IMR-90 (cell line): Measurements from ENCODE around the gene ERN1. TPM values are rescaled to one million over a fixed set of nuclear protein-coding genes. Genes with fewer than 3 reads are reported as not detected.
A peak's percentile ranks its signal among the peaks of the same experiment; 100 is the strongest.

Source experiments
- ATAC-seq: fragments of 200-7000 bp; cut with Tn5 transposase; 2 replicates; pipeline ENCODE4 v1.9.1; 2020; ENCODE audit warnings: low read depth, mild to moderate bottlenecking, moderate library complexity
- BruUV-seq: library from RNA; stranded (reverse); fragments of 400-500 nt; replicated peaks from 2 replicates; lab custom pipeline; 2021; lab: Mats Ljungman, UMichigan
- CTCF ChIA-PET: fragments of 300-600 bp; formaldehyde crosslinking; extraction: SDS; loops from one replicate; lab custom pipeline; 2021; ENCODE audit warnings: antibody characterized with exemption; lab: Yijun Ruan, JAX
- POLR2A ChIA-PET: fragments of 300-600 bp; sonication (Branson Sonifier 250); formaldehyde crosslinking; loops from one replicate; lab custom pipeline; 2022; ENCODE audit warnings: antibody characterized with exemption; ENCODE audit not compliant: unreplicated experiment; lab: Charles Lee
- DNase-seq: peaks from one replicate; pipeline ENCODE4 v3.0.0; 2013
- H2AFZ ChIP-seq: replicated peaks from 2 replicates; pipeline ENCODE3; 2013; ENCODE audit warnings: low read length, mild to moderate bottlenecking; ENCODE audit not compliant: poor library complexity
- H2AK5ac ChIP-seq: 2 replicates; pipeline ENCODE4 v1.6.1; 2013; ENCODE audit warnings: low read depth, low read length, inconsistent platforms
- H2AK9ac ChIP-seq: replicated peaks from 2 replicates; pipeline ENCODE3; 2013; ENCODE audit warnings: mild to moderate bottlenecking, low read depth, low read length, moderate library complexity; ENCODE audit not compliant: poor library complexity
- H2BK120ac ChIP-seq: 2 replicates; pipeline ENCODE4 v1.6.1; 2013; ENCODE audit warnings: low read depth, low read length, inconsistent platforms
- H2BK15ac ChIP-seq: 3 replicates; pipeline ENCODE4 v1.6.1; 2013; ENCODE audit warnings: low read depth, low read length, inconsistent platforms
- H2BK20ac ChIP-seq: 2 replicates; pipeline ENCODE4 v1.6.1; 2013; ENCODE audit warnings: low read depth, mild to moderate bottlenecking, inconsistent platforms, low read length, moderate library complexity
- H2BK5ac ChIP-seq: 2 replicates; pipeline ENCODE4 v1.6.1; 2013; ENCODE audit warnings: mild to moderate bottlenecking, low read depth, low read length, inconsistent platforms; ENCODE audit not compliant: poor library complexity, severe bottlenecking
- H3K14ac ChIP-seq: replicated peaks from 2 replicates; pipeline ENCODE4 v1.6.1; 2013; ENCODE audit warnings: low read depth, low read length, inconsistent platforms
- H3K18ac ChIP-seq: 2 replicates; pipeline ENCODE4 v1.6.1; 2013; ENCODE audit warnings: low read depth, low read length, control low read depth
- H3K23ac ChIP-seq: 2 replicates; pipeline ENCODE4 v1.6.1; 2013; ENCODE audit warnings: low read depth, low read length, inconsistent platforms
- H3K27ac ChIP-seq: 2 replicates; pipeline ENCODE4 v1.5.1; 2013; ENCODE audit warnings: mild to moderate bottlenecking, control low read depth, low read length; ENCODE audit not compliant: insufficient read depth
- H3K27me3 ChIP-seq: 2 replicates; pipeline ENCODE4 v1.6.1; 2013; ENCODE audit warnings: low read length; ENCODE audit not compliant: control insufficient read depth, insufficient read depth
- H3K36me3 ChIP-seq: 2 replicates; pipeline ENCODE4 v1.6.1; 2013; ENCODE audit warnings: low read length, mixed read lengths; ENCODE audit not compliant: control insufficient read depth, insufficient read depth
- H3K4ac ChIP-seq: 2 replicates; pipeline ENCODE4 v1.6.1; 2013; ENCODE audit warnings: low read depth, low read length, inconsistent platforms
- H3K4me1 ChIP-seq: 2 replicates; pipeline ENCODE4 v1.6.1; 2013; ENCODE audit warnings: low read length, mixed read lengths; ENCODE audit not compliant: control insufficient read depth, insufficient read depth
- H3K4me2 ChIP-seq: 2 replicates; pipeline ENCODE4 v1.6.1; 2013; ENCODE audit warnings: low read depth, mild to moderate bottlenecking, control low read depth, low read length, moderate library complexity
- H3K4me3 ChIP-seq: 2 replicates; pipeline ENCODE4 v1.5.1; 2013; ENCODE audit warnings: low read depth, mild to moderate bottlenecking, control low read depth, low read length, moderate library complexity; ENCODE audit not compliant: insufficient read depth
- H3K56ac ChIP-seq: 2 replicates; pipeline ENCODE4 v1.6.1; 2013; ENCODE audit warnings: low read length, inconsistent platforms; ENCODE audit not compliant: insufficient read depth; ENCODE audit errors: extremely low read depth
- H3K79me1 ChIP-seq, 2 experiments: 2 replicates each; pipeline ENCODE4 v1.6.1; 2013; ENCODE audit warnings: low read length in 2 of 2, inconsistent platforms in 1 of 2, low read depth in 1 of 2
- H3K9ac ChIP-seq: 2 replicates; pipeline ENCODE4 v1.6.1; 2013; ENCODE audit warnings: low read depth, low read length, control low read depth
- H3K9me1 ChIP-seq: 2 replicates; pipeline ENCODE4 v1.6.1; 2013; ENCODE audit warnings: low read length, inconsistent platforms; ENCODE audit not compliant: insufficient read depth
- H3K9me3 ChIP-seq: 2 replicates; pipeline ENCODE4 v1.6.1; 2013; ENCODE audit warnings: low read length; ENCODE audit not compliant: control insufficient read depth, insufficient read depth
- H4K20me1 ChIP-seq: 2 replicates; pipeline ENCODE4 v1.6.1; 2013; ENCODE audit warnings: low read length, inconsistent platforms; ENCODE audit not compliant: insufficient read depth
- H4K5ac ChIP-seq: 2 replicates; pipeline ENCODE4 v1.6.1; 2013; ENCODE audit warnings: mild to moderate bottlenecking, low read depth, low read length, control low read depth
- H4K8ac ChIP-seq, 2 experiments: 2 replicates each; pipeline ENCODE4 v1.6.1; 2013; ENCODE audit warnings: low read depth in 2 of 2, low read length in 2 of 2, control low read depth in 1 of 2, inconsistent platforms in 1 of 2
- H4K91ac ChIP-seq: 2 replicates; pipeline ENCODE4 v1.6.1; 2013; ENCODE audit warnings: low read depth, low read length, inconsistent platforms; ENCODE audit not compliant: insufficient read depth
- BHLHE40 ChIP-seq: fragments of 150-350 bp; IDR thresholded peaks from 2 replicates; pipeline ENCODE4 v1.6.1; 2016; ENCODE audit warnings: mild to moderate bottlenecking, low read depth, low read length
- SMC3 ChIP-seq: fragments of 150-350 bp; IDR thresholded peaks from 2 replicates; pipeline ENCODE4 v1.6.1; 2016; ENCODE audit warnings: low read depth, mild to moderate bottlenecking, antibody characterized with exemption, low read length, moderate library complexity
- WGBS, 2 experiments: methylation state at CpG; one replicate each; pipeline versions ENCODE4 v1.1.5 to v1.1.7; 2013; ENCODE audit warnings: missing lambda C conversion rate in 2 of 2; ENCODE audit not compliant: insufficient read length in 1 of 2; ENCODE audit errors: extremely low coverage in 2 of 2; 5-methylcytosine and 5-hydroxymethylcytosine counted together
- dilution Hi-C: fragments of 300-500 bp; cut with HindIII; formaldehyde crosslinking; loops from one replicate; pipeline ENCODE4 v1.14.3; 2018; ENCODE audit warnings: low sequenced_read_pairs; ENCODE audit not compliant: unreplicated experiment
- in situ Hi-C: fragments of 300-500 bp; cut with MboI; formaldehyde crosslinking; loops from 3 replicates; pipeline ENCODE4 v1.14.3; 2019; ENCODE audit warnings: low sequenced_read_pairs, inconsistent platforms, mixed read lengths
- intact Hi-C: fragments of 100-400 bp; cut with micrococcal nuclease; formaldehyde crosslinking; loops from 2 replicates; pipeline ENCODE4 v1.10.0; 2022
- polyA plus RNA-seq, 3 experiments: library from polyadenylated mRNA; depleted of rRNA; stranded (reverse); fragments of >200 nt; gene quantifications; 2 replicates each; pipeline ENCODE4 v1.2.3, GENCODE V29; 2012; ENCODE audit warnings: low replicate concordance in 1 of 3
- total RNA-seq: library from RNA; depleted of rRNA; stranded (reverse); fragments of >200 nt; gene quantifications from 2 replicates; pipeline ENCODE4 v1.2.3, GENCODE V29; 2012
- TF ChIP-seq, protein P1 (sequence below): fragments of 150-350 bp; IDR thresholded peaks from 2 replicates; pipeline ENCODE4 v1.6.1; 2016; ENCODE audit warnings: low read depth, mild to moderate bottlenecking, low read length, moderate library complexity, borderline replicate concordance

Gene ERN1
- total and polyA plus RNA-seq, 2 of the 4 experiments (the other 2 are of a cell fraction) = 2.7 to 4.1 TPM

DNA sequence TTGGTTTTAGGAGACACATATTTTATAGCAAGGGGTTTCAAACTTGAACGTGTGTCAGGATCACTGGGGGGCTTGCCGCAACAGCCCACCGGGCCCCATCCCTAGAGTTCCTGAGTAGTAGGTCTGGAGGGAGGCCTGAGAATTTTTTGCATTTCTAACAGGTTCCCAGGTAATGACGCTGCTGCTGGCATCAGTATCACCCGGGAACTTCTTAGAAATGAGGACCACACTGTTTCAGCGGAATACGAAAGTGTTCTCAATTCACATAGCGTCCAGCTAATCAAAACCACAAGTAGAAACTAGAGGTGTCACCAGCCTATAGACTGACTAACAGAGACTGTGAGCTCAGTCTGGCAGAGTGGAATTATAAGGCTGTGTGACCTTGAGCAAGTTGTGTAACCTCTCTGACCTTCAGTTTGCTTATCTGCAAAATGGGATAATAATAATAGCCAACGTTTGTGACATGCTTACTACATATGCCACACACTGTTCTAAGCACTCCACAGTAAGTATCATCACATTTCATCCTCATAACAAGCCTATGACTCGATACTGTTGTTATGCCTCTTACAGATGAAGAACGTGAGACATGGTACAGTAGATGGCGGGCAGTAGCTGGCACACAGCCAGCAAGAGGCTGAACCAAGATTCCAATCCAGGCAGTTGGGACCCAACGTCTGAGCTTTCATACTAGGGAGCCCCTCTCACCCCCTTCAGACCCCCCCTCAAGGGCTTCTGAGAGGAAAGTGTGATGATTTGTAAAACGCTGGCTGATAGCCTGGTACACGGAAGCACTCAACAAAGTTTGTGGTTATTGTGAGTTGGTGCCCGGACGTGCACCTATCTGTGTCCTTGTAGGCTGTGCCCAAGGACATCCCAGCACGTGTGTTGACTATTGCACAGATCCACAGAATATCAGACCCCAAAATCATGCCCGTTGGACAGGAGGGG lies 104.9 kb downstream of the ERN1 start:
- no peak overlapping the region for H2BK15ac ChIP-seq
- no peak overlapping the region for H2BK5ac ChIP-seq
- dilution Hi-C loops (no loop called here), intact Hi-C loops (loop anchor here (1.0 kb wide), 1 partner anchor 106 kb away; no protein-coding TSS in a partner anchor), in situ Hi-C loops (loop anchor here (10.0 kb wide), 2 partner anchors 110 to 260 kb away; partner anchors contain the start of genes CSHL1 and GH1)
- H3K27ac ChIP-seq = no peak overlapping the region
- H3K4me2 ChIP-seq = no peak overlapping the region
- H2AK9ac ChIP-seq = no peak overlapping the region
- H2AFZ ChIP-seq = no peak overlapping the region
- no peak overlapping the region for H3K23ac ChIP-seq
- no peak overlapping the region for H3K4ac ChIP-seq
- H3K36me3 ChIP-seq = no peaks in the 10 kb centered on the region
- BruUV-seq = no TSS peak
- H3K27me3 ChIP-seq = peaks cover 4% of the 10 kb centered on the region; the same call in 1 of the 2 replicates
- H4K20me1 ChIP-seq = no peaks in the 10 kb centered on the region
- H3K14ac ChIP-seq = no peak overlapping the region
- POLR2A ChIA-PET = no interaction called here
- DNase-seq (peak; percentile 37), ATAC-seq (no peak)
- TF ChIP-seq SMC3 = no peak
- TF ChIP-seq, protein P1, sequence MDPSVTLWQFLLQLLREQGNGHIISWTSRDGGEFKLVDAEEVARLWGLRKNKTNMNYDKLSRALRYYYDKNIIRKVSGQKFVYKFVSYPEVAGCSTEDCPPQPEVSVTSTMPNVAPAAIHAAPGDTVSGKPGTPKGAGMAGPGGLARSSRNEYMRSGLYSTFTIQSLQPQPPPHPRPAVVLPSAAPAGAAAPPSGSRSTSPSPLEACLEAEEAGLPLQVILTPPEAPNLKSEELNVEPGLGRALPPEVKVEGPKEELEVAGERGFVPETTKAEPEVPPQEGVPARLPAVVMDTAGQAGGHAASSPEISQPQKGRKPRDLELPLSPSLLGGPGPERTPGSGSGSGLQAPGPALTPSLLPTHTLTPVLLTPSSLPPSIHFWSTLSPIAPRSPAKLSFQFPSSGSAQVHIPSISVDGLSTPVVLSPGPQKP = no peak
- TF ChIP-seq BHLHE40 = 0 out of 2 replicates have a peak, but pooled peaks have one; percentile 23
- no peak overlapping the region for H4K91ac ChIP-seq
- H3K9me3 ChIP-seq = no peaks in the 10 kb centered on the region
- H4K8ac ChIP-seq = no peak overlapping the region
- H3K79me1 ChIP-seq = no peaks in the 10 kb centered on the region
- H2AK5ac ChIP-seq = no peak overlapping the region
- H3K4me1 ChIP-seq = 0 out of 2 replicates have a peak, but pooled peaks cover 2% of the 10 kb centered on the region
- H3K56ac ChIP-seq = no peak overlapping the region
- WGBS, 2 experiments = 60% methylated on average over 1 of the region's 19 CpGs; no CpG with 5 or more reads in 1 of the 2 experiments
- H2BK120ac ChIP-seq = no peak overlapping the region
- H3K4me3 ChIP-seq = no peak overlapping the region
- CTCF ChIA-PET = interaction anchor here (0.6 to 2.6 kb wide), 5 partner anchors 14 to 257 kb away, joined by 3 to 21 read pairs (median 8); partner anchors contain the start of gene GH1
- H2BK20ac ChIP-seq = no peak overlapping the region
- no peak overlapping the region for H4K5ac ChIP-seq
- no peak overlapping the region for H3K9ac ChIP-seq
- no peak overlapping the region for H3K18ac ChIP-seq
- no peaks in the 10 kb centered on the region for H3K9me1 ChIP-seq
